GM19468 (cell line): ENCODE results near the gene LYPLA2.
"Not testable (repeated sequence)": the region's sequence is repeated elsewhere in the genome, so short reads cannot be mapped to it uniquely, and the experiment has no call there.

Experiments
- ATAC-seq: cut with Tn5 transposase; IDR thresholded peaks from one replicate; pipeline ENCODE4 v1.9.1; 2021; ENCODE audit warnings: mild to moderate bottlenecking, moderate library complexity, moderate number of reproducible peaks; ENCODE audit not compliant: unreplicated experiment; ENCODE audit errors: extremely low read depth

Gene LYPLA2

GRCh38 chr1:23825762-23826522 lies 35.0 kb downstream of the LYPLA2 start:
- no peak for ATAC-seq

- not testable (repeated sequence) for ATAC-seq
Observed at GRCh38 chr1:23826590-23826989, 35.6 kb downstream of the LYPLA2 start.

GRCh38 chr1:23827717-23828116 lies 36.8 kb downstream of the LYPLA2 start:
- no peak for ATAC-seq

- not testable (repeated sequence) for ATAC-seq
Observed at GRCh38 chr1:23834156-23834555, 43.2 kb downstream of the LYPLA2 start.

- no peak for ATAC-seq
Observed at GRCh38 chr1:23836037-23836436, 45.1 kb downstream of the LYPLA2 start.

DNA sequence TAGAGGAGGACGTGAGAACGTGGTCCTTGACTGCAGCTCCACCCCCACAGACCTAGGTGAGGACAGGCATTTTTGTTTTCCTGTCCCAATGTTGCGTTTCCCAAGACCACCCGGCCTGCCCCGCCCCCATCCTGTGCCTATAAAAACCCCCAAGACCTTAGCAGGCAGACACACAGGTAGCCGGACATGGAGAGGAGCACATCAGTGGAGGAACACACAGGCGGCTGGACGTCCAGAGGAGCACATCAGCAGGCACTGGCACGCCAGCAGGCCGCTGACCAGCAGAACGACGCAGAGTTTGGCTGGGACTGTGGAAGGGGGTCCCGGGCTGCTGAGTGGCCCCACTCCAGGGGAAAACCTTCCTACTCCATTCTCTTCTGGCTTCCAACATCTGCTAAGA lies 47.0 kb downstream of the LYPLA2 start:
- no peak for ATAC-seq

GRCh38 chr1:23838401-23838866 lies 47.5 kb downstream of the LYPLA2 start:
- ATAC-seq = no peak

- no peak for ATAC-seq
Observed at GRCh38 chr1:23843644-23844043, 52.7 kb downstream of the LYPLA2 start.
